SK-MEL-5 (cell line): ENCODE results near the gene PSMB9. TPM values are rescaled to one million over a fixed set of nuclear protein-coding genes. Genes with fewer than 3 reads are reported as not detected.

Experiments used
- DNase-seq: peaks from one replicate; pipeline ENCODE4 v3.0.0-alpha.2; 2016; ENCODE audit warnings: low read depth, low spot score
- in situ Hi-C: cut with HindIII; loops from 2 replicates; pipeline ENCODE4 v1.10.0; 2016; ENCODE audit warnings: low sequenced_read_pairs, high pct_unique_total_duplicates, low pct_unique_long_range_greater_than_20kb
- small RNA-seq, 2 experiments: library from RNA; depleted of rRNA; stranded (forward); fragments of <200 nt; gene quantifications; one replicate each; pipeline ENCODE3, GENCODE V24; 2014
- total RNA-seq: library from RNA; depleted of rRNA; stranded (reverse); fragments of >200 nt; shearing (Covaris generic); gene quantifications from 2 replicates; pipeline ENCODE4 v1.2.3, GENCODE V29; 2014; rRNA removed

PSMB9 gene
- total RNA-seq, 1 experiment from 2014 or later: 10.4 TPM

DNA sequence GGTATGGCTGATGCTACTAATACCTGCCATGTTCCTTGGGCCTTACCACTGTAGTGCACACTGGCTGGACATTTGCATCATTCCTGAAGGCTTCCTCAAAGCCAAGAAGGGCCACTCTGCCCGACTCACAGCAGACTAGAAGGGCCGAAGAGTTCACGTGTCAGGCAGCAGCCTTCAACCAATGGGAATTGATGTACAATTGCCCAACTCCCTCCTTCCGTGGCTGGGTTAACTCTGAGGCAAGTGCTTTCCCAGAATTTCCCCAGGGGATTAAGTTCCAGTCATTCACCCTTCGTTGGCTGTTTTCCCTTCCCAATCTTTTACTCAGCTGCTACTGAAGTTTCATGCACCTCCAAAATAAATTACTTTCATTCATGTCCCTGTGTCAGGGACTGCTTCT is 29.8 kb downstream of the PSMB9 start:
- peak; percentile 66 for DNase-seq
- in situ Hi-C loops: no loop called here

GRCh38 chr6:32885698-32886286 is 31.8 kb downstream of the PSMB9 start:
- DNase-seq: peak; percentile 79
- in situ Hi-C loops: no loop called here

DNA sequence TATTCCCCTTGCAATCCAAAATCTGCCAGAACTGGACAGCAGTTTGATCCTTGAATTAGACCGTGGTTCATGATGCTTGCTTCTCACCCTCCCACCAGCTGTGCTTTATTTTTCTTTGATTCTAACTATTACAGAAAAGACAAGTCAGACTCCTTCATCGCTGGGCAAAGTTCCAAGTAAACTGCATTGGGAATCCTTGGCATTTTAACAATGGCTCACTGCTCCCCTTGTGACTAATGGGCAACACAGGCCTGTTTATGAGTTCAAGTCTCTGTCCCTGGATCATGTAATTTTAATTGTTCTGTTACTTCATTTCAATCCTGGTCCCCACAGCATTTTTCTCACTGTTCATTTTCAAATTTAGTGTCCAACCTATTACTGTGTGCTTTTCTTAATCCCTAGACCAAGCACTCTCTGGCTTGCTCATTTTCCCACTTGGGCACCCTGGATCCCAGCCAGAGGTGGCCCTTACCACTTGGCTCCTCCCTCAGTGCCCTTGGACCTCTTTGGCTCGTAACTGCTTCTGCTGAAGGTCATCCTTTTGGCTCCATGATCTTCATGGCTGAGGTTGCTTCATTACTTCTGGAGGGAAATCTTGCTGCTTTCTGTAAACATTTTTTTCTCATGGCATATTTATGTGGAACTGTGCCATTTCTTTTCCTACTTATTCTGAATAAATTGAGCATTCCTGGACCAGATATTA is 32.8 kb downstream of the PSMB9 start:
- DNase-seq: peak; percentile 59
- in situ Hi-C loops: no loop called here

DNA sequence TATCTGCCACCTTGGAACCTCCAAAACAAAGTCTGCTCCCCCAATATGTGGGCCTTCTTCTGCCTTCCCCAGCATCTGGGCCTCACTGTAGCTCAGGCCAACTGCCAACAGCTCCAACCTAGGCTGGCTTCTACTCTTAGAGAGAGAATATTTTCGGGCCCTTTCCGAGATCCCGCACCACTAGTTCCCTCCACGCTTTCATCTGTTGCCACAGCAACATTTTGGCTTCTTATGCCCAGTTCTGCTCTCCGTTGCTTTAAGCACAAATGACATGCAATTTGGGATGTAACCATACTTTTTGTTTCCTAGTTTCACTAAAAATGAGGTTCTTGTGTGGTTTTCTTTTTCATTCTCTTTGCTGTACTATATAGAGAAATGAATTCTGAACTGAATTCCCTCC is 33.6 kb downstream of the PSMB9 start:
- in situ Hi-C loops: no loop called here
- DNase-seq: no peak

- in situ Hi-C loops: no loop called here
- no peak for DNase-seq
Measured at GRCh38 chr6:32888576-32888975, 34.6 kb downstream of the PSMB9 start.

DNA sequence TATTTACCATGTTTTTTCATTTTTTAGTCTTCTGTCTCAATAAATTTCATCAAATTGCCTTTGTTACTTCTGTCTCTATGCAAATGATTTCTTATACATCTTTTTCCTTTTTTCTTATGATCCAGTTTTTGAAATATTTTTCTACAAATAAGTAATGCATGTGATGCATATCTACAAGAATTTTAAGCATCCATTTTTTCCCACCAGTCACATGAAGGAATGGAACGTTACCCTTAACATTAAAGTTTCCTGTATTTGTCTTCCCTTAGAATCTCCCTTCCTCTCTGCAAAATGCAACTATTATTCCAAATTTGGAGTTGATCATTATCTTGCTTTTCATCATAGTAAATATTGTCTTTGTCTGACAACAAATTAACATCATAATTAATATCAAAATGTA is 35.5 kb downstream of the PSMB9 start:
- no peak for DNase-seq
- in situ Hi-C loops: no loop called here

DNA sequence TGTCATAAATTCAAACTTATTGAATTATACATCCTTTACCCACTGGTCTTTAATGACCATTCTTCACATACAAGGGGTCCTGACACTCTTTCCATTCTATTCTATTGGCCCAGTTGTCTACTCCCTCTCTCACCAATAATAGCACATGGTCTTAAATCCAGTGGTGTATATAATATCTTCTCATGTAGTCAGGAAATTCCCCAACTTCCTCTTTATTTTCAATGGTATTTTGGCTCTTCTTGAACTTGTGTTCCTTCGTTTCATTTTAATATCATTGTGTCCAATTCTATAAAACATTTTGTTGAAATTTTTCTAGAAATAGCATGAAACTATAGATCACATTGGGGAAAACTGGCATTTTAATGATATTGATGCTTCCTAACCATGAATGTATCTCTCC is 36.8 kb downstream of the PSMB9 start:
- in situ Hi-C loops: no loop called here
- DNase-seq: no peak

DNA sequence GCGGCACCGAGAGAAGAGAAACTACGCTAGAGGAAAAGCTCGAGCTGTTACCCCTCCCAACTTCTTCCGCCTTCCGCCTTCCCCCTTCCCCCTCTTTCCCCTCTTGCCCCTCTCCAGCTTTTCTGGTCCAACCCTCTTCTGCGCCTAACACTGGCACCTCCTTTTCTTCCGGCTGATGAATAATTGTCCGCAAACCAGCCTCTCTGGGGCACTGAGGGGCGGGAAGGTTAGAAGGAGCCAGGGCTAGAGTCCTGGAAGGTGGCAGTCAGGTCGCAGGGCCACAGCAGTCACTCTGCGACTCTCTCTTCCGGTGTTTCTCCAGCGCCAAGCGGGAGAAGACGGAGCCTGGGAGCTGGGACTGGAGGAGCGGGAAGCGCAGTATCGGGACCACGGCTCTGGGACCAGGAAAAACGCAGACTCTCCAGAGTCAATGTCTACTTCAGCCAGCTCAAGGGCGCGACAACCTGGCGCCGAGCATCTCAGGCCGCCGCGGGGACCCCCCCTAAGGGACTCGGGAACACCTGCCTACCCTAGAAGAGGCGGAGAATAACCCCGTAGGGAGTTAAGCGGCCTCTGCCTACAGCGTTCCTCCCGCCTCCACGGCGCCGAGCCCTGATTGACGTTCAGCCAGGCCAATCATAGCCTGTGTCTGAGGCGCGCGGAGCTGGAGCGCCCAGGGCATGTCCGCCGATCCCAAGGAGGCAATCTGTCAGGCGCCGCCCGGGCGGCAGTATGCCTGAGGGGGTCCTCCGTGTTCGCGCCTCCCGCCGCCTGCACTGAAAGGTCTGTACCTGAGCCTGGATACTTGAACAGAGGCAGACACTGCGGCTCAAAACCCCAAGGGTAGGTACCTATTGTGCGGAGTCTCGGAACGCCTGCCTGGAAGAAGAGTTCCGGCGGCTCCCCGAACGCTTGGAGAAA is 40.4 kb downstream of the PSMB9 start:
- DNase-seq: peak; percentile 89
- in situ Hi-C loops: no loop called here

DNA sequence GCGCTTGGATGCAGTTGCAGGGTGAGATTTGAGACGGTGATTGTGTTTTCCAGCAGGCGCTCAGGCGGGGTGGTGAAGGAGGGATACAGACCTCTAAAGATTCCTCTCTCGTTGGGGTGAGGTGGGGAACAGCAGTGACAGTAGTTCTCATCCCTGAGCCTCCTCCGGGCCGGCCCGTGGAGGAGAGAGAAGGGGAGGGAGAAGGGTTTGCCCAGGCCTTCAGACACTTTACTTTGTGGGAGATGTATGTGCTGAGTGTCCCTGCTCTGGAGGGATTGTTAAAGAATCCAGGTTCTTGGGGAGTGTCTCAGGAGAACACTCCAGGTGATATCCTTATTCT is 41.0 kb downstream of the PSMB9 start:
- no peak for DNase-seq
- in situ Hi-C loops: no loop called here

DNA sequence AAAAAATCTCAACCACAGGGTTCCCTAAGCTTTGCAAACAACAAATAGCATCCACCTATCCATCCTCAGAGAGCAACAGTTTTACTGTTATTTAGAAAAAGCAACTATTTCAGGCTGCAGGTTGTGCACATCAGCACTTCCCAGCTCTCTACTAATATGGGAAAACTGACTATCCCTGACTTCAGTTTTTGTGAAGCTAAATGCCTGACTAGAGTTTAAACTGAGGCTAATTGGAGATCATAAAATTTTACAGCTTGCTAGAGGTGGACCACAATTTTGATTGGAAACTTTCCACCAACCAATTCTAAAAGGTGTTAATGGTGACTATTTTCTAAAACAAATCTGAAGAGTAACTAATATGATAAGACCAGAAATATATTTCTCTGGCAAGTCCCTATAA is 50.0 kb downstream of the PSMB9 start:
- DNase-seq: no peak
- in situ Hi-C loops: no loop called here

DNA sequence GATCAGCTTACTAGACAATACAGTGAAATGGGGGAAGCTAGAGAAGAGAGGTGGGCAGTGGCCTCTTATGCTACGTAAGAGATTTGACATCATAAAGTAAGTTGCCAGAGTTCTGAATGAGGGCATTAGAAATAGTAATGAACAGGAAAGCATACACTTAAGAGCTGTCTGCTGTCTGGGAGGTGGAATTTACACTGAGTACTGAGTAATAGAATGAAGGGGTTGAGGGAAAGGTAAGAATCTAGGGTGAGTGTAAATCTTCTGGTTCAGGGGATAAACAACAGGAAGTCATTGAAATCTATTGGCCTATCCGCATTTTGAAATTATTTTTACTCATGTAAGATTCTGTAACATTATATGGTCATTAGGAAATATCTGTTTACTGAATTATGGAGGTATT is 51.1 kb downstream of the PSMB9 start:
- no peak for DNase-seq
- in situ Hi-C loops: no loop called here

GRCh38 chr6:32906539-32906938 is 52.5 kb downstream of the PSMB9 start:
- DNase-seq: no peak

DNA sequence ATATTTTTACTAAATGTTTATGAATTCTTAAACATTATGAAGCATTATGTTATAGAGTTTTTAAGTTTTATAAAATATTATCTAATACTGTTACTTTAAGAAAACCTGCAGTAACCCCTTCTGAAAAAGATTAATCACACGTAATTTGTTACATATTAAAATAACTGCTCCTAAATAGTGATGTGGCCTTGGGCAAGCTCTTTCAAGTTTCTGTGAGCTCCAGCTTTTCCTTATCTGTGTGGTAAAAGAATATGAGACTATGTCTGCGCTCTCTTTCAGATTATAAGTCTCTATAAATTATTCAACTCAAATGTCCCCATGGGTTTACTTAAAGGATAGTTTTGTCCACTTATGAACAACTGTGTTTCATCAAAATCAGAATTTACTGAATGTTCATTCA is 54.9 kb downstream of the PSMB9 start:
- in situ Hi-C loops: no loop called here
- no peak for DNase-seq

More at GRCh38 chr6:32906539-32906938, 52.5 kb downstream of the PSMB9 start:
- in situ Hi-C loops: no loop called here

Small RNAs within 50 kb of the gene (small RNA-seq; reads per million reads assigned to genes)
- gene HLA-Z: 0 reads per million in 2 experiments

Other genes with a start within 250 kb of the PSMB9 start
- gene HLA-DQA1, start 216.8 kb upstream of the PSMB9 start, total RNA-seq: 0.08 and 0.37 TPM in 2 replicates
- 1.0 and 2.7 TPM in 2 replicates for gene HLA-DQB1, start 187.5 kb upstream of the PSMB9 start, total RNA-seq
- 0.19 TPM in 1 of 2 replicates, not detected in the other for gene HLA-DQA2, start 112.8 kb upstream of the PSMB9 start, total RNA-seq
- gene HLA-DQB2, start 90.7 kb upstream of the PSMB9 start, total RNA-seq: not detected in 2 replicates
- gene HLA-DOB, start 37.2 kb upstream of the PSMB9 start, total RNA-seq: not detected in 2 replicates
- gene TAP2, start 15.5 kb upstream of the PSMB9 start, total RNA-seq: 52.5 and 54.2 TPM in 2 replicates
- 40.4 and 43.9 TPM in 2 replicates for gene PSMB8, start 10.1 kb upstream of the PSMB9 start, total RNA-seq
- 30.6 and 36.4 TPM in 2 replicates for gene TAP1, start 488 bp upstream of the PSMB9 start, total RNA-seq
- 1.9 and 2.6 TPM in 2 replicates for gene HLA-DMB, start 86.8 kb downstream of the PSMB9 start, total RNA-seq
- 34.0 and 35.3 TPM in 2 replicates for gene HLA-DMA, start 98.9 kb downstream of the PSMB9 start, total RNA-seq
- gene BRD2, start 114.4 kb downstream of the PSMB9 start, total RNA-seq: 96.2 and 107 TPM in 2 replicates
- gene HLA-DOA, start 155.4 kb downstream of the PSMB9 start, total RNA-seq: 0.13 and 0.16 TPM in 2 replicates
- 7.1 and 8.7 TPM in 2 replicates for gene HLA-DPA1, start 219.5 kb downstream of the PSMB9 start, total RNA-seq
- 1.7 and 3.5 TPM in 2 replicates for gene HLA-DPB1, start 221.8 kb downstream of the PSMB9 start, total RNA-seq